GM19397 (cell line): ENCODE data around the gene PI4K2B.
"Not testable (repeated sequence)": the region's sequence is repeated elsewhere in the genome, so short reads cannot be mapped to it uniquely, and the experiment has no call there.

ENCODE experiments used
- ATAC-seq: cut with Tn5 transposase; IDR thresholded peaks from one replicate; pipeline ENCODE4 v1.9.1; 2021; ENCODE audit warnings: mild to moderate bottlenecking, moderate library complexity; ENCODE audit not compliant: unreplicated experiment

The PI4K2B gene

DNA sequence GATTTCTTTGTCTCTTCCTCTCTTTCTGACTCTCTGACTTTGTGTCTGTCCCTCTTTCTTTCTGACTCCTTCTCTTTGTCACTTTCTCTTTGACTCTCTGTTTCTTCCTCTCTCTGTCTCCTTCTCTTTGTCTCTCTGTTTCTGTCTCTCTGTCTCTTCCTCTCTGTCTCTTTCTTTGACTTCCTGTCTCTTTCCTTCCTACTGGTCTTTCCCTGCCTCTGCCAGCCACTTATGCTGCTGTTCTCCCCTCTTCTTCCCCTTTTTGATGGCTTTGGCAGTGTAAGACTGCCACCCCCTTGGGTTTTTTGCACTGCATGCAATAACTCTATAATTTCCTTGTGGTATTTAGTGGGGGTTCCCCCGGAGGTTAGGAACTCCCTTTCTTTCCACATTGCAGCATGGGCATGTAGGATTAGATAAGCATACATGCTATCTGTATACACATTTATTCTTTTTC, 6.9 kb downstream of the PI4K2B start:
- ATAC-seq: peak; percentile 79

DNA sequence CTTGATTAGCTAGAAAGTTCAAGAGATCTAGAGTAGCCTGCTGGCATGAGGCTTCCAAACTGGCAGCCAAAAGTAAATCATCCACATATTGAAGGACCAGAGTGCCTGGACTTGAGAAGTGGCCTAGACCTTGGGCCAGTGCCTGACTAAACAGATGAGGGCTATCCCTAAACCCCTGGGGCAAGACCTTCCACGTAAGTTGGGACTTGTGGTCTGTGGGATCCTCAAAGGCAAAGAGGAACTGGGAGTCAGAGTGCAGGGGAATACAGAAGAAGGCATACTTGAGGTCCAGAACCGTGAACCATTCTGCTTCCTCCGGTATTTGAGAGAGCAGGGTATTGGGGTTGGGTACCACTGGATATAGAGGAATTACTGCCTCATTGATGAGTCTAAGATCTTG, 8.4 kb downstream of the PI4K2B start:
- not testable (repeated sequence) for ATAC-seq

DNA sequence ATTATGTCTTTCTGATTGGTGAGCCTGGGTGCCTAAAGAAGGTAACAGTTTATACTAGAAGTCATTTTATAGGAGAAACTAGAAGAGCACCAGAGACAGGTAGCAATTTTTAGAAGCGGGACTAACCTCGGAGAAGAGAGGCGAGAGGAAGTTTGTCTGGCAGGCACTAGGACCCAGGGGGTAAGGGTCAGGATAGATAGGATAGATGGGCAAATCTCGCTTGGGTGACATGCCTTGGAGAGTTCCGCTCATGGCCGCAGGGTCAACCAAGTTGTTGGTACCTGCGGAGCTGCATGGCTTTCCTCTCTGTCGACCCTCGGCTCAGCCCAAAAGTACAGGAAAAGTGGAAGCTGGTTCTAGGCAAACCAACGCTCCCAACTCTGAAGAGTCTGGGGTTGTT, 11.3 kb downstream of the PI4K2B start:
- no peak for ATAC-seq

- no peak for ATAC-seq
Observed at GRCh38 chr4:25246680-25247611, 13.1 kb downstream of the PI4K2B start.

GRCh38 chr4:25248875-25249274, 15.0 kb downstream of the PI4K2B start:
- not testable (repeated sequence) for ATAC-seq

DNA sequence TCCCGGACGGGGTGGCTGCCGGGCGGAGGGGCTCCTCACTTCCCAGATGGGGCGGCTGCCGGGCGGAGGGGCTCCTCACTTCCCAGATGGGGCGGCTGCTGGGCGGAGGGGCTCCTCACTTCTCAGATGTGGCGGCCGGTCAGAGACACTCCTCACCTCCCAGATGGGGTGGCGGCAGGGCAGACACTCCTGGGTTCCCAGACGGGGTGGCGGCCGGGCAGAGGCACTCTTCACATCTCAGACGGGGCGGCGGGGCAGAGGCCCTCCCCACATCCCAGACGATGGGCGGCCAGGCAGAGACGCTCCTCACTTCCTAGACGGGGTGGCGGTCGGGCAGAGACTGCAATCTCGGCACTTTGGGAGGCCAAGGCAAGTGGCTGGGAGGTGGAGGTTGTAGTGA, 15.7 kb downstream of the PI4K2B start:
- ATAC-seq: not testable (repeated sequence)

GRCh38 chr4:25252230-25253070, 18.6 kb downstream of the PI4K2B start:
- no peak for ATAC-seq

- ATAC-seq: no peak
Observed at GRCh38 chr4:25253071-25253445, 19.2 kb downstream of the PI4K2B start.

GRCh38 chr4:25253786-25254185, 20.0 kb downstream of the PI4K2B start:
- not testable (repeated sequence) for ATAC-seq

GRCh38 chr4:25258980-25259578, 25.2 kb downstream of the PI4K2B start:
- ATAC-seq: no peak

GRCh38 chr4:25271866-25272265, 38.0 kb downstream of the PI4K2B start:
- no peak for ATAC-seq

GRCh38 chr4:25280210-25280609, 46.4 kb downstream of the PI4K2B start:
- no peak for ATAC-seq

GRCh38 chr4:25283948-25284347, 50.1 kb downstream of the PI4K2B start:
- no peak for ATAC-seq

DNA sequence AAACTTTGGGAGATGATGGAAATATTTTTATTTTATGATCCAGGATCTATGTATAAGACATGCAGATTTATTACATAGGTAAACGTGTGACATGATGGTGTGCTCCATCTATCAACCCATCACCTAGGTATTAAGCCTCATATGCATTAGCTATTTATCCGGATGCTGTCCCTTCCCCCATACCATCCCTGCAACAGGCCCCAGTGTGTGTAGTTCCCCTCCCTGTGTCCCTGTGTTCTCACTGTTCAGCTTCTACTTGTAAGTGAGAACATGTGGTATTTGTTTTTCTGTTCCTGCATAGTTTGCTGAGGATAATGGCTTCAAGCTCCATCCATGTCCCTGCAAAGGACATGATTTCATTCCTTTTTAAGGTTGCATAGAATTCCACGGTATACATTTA, 50.6 kb downstream of the PI4K2B start:
- ATAC-seq: no peak

DNA sequence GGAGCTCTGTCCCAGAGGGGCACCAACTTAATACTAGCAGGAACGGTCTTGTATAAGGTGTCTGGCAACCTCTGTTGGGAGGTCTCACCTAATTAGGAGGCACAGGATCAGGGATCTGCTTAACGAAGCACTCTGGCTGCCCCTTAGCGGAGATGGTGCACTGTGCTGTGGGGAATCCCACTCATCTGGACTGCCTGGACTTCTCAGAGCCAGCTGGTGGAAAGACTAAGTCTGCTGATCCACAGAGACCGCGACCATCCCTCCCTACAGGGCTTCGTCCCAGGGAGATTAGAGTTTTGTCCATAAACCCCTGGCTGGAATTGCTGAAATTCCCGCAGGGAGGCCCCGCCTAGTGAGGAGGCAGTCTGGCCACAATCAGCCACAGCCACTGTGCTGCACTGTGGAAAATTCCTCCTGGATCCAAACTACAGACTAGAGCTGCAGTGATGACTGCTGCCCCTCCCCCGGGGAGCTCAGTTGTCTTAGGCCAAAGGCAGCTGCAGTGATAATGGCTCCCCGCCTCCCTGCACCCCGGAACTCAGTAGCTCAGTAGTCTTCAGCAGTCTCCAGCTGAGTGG, 56.7 kb downstream of the PI4K2B start:
- ATAC-seq: no peak

DNA sequence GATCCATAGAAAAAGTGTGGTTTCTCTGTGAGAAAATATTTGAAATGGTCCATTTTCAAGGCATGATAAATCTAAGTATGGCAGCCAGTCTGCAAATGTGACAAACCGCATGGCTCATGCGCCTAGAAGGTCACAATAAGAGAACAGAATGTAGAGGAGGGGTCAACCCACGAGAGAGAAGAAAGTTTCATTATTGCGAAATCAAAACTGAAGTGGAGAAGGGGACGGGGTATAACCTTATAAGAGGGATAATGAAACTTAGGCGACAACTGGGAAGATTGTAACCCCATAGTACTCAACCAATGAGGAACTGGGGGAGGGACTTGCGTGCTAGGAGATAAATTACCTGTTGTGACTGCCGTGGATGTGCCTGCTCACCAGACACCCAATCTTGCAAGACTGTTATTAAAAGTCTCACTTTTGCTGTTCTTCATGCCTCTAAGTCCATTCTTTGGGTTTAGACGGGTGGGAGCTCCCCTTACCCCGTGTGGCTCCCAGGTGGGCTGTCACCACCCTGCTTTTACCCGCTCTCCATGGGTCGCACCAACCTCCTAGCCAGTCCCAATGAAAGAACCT, 57.4 kb downstream of the PI4K2B start:
- no peak for ATAC-seq

DNA sequence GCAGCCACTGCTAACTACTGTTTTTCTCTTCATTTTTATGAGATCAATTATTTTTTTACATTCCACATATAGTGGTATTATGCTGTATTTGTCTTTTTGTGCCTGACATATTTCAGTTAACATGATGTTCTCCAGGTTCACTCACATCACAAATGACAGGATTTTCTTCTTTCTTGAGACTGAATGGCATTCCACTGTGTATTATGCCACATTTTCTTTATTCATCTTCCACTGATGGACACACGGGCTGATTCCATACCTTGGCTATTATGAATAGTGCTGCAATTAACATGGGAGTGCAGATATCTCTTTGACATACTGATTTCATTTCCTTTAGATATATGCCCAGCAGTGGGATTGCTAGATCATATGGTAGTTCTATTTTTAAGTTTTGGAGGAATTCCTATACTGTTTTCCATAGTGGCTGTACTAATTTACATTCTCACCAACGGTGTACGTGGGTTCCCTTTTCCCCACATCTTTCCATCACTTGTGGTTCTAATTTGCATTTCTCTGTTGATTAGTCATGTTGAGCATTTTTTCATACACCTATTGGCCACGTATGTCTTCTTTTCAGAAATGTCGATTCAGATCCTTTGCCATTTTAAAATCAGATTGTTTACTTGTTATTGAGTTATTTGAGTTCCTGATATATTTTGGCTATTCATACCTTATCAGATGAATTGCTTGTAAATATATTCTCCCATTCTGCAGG, 63.9 kb downstream of the PI4K2B start:
- ATAC-seq: no peak

DNA sequence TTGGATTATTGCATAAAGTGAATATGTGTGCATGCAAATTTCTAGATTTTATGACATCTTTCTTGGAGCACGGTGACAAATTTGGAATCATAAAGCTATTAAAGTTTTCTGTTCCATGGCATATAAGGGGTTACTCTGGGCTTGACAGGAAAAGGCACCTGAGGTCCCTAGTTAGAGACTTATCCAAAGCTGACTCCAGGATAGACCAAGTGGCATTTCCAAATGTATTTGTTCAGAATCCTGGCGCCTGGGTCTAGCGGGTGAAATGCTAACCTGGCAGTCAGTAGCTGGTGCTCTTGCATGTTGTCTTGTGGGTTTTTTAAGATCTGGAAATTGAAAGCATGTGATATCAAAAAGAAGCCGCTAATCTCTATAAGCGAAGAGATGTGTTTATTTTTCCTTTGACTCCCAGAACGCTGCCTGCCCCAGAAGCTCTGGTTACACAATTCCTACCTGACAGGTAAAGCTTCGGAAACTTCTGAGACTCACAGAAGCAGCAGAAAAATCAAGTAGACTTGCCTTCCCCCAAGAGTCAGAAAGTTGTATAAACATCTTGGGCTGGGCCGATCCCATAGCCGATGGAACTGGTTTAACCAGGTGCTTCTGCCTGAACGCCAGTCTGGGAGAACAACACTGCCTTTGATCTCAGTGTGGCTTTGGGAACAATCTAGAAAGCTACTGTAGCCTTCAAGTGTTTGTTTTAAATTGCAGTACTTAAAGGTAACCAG, 65.8 kb downstream of the PI4K2B start:
- ATAC-seq: no peak

DNA sequence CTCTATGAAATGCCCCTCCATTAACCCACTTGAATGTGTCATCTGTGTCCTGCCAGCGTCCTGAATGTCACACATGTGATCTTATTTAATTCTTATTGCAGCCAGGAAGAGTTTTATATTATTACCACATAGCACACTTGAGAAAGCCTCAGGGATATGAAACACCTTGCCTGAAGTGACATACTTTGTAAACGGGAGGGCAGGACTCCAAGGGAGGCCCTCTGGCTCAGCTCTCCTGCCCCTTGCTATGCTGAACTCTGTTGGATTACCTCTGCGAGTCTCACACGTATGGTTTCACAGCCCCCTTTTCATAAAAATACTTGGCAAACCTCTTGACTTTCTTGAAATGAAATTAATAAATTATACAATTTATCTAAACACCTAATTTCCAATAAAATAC, 67.6 kb downstream of the PI4K2B start:
- no peak for ATAC-seq
